HepG2 (cell line): ENCODE data around the gene PIGL. TPM values are rescaled to one million over a fixed set of nuclear protein-coding genes. Genes with fewer than 3 reads are reported as not detected.

ENCODE experiments used
- ARID5B ChIP-seq: IDR thresholded peaks from 2 replicates; pipeline ENCODE4 v1.4.0; 2020; ENCODE audit warnings: mild to moderate bottlenecking, missing genetic modification reagents
- DPF2 ChIP-seq: sonication (generic); formaldehyde crosslinking; IDR thresholded peaks from 2 replicates; pipeline ENCODE4 v1.4.0; 2020; ENCODE audit warnings: mild to moderate bottlenecking, low read depth, missing genetic modification reagents, borderline replicate concordance
- ELF3 ChIP-seq: IDR thresholded peaks from 2 replicates; pipeline ENCODE4 v1.6.1; 2016; ENCODE audit warnings: missing genetic modification reagents, missing compliant biosample characterization
- ESRRA ChIP-seq: sonication (generic); formaldehyde crosslinking; IDR thresholded peaks from 2 replicates; pipeline ENCODE4 v1.5.1; 2020; ENCODE audit warnings: mild to moderate bottlenecking, low read depth, missing genetic modification reagents
- FUBP1 ChIP-seq: sonication (generic); formaldehyde crosslinking; IDR thresholded peaks from 2 replicates; pipeline ENCODE4 v1.5.1; 2020; ENCODE audit warnings: missing genetic modification reagents, mild to moderate bottlenecking, borderline replicate concordance
- HCFC1 ChIP-seq: fragments of 150-350 bp; IDR thresholded peaks from 2 replicates; pipeline ENCODE4 v1.6.1; 2014; ENCODE audit warnings: low read depth, low read length
- HMGA1 ChIP-seq: sonication (generic); formaldehyde crosslinking; conservative IDR thresholded peaks from 2 replicates; pipeline ENCODE4 v1.4.0; 2020; ENCODE audit warnings: missing genetic modification reagents
- IKZF1 ChIP-seq: fragments of 450-650 bp; IDR thresholded peaks from 2 replicates; pipeline ENCODE4 v1.7.1; 2016
- IRF2 ChIP-seq: IDR thresholded peaks from 2 replicates; pipeline ENCODE4 v1.6.1; 2018; ENCODE audit warnings: missing genetic modification reagents, missing compliant biosample characterization
- KDM5A ChIP-seq: fragments of 200-600 bp; sonication (generic); IDR thresholded peaks from 2 replicates; pipeline ENCODE4 v1.7.0; 2018; ENCODE audit warnings: antibody characterized with exemption, mild to moderate bottlenecking, low read length, borderline replicate concordance
- NFRKB ChIP-seq: fragments of 450-650 bp; IDR thresholded peaks from 2 replicates; pipeline ENCODE4 v1.6.1; 2017
- PAX8 ChIP-seq: sonication (generic); formaldehyde crosslinking; IDR thresholded peaks from 2 replicates; pipeline ENCODE4 v1.8.0; 2022; ENCODE audit warnings: mild to moderate bottlenecking, missing genetic modification reagents, borderline replicate concordance
- PHF5A ChIP-seq: IDR thresholded peaks from one replicate; pipeline ENCODE4 v1.6.1; 2018; ENCODE audit warnings: low read depth, missing genetic modification reagents; ENCODE audit not compliant: unreplicated experiment
- RORA ChIP-seq: sonication (generic); formaldehyde crosslinking; IDR thresholded peaks from 2 replicates; pipeline ENCODE4 v1.5.0; 2020; ENCODE audit warnings: mild to moderate bottlenecking, missing genetic modification reagents, moderate library complexity
- SMC3 ChIP-seq: IDR thresholded peaks from 2 replicates; pipeline ENCODE4 v1.6.1; 2011; ENCODE audit warnings: low read length, improper control_type of control experiment
- ZBTB39 ChIP-seq: sonication (generic); formaldehyde crosslinking; IDR thresholded peaks from 2 replicates; pipeline ENCODE4 v1.5.0; 2020; ENCODE audit warnings: missing genetic modification reagents
- ZBTB7A ChIP-seq: sonication (generic); formaldehyde crosslinking; IDR thresholded peaks from 2 replicates; pipeline ENCODE4 v1.8.0; 2022; ENCODE audit warnings: mild to moderate bottlenecking, missing genetic modification reagents
- ZNF101 ChIP-seq: sonication (generic); formaldehyde crosslinking; IDR thresholded peaks from 2 replicates; pipeline ENCODE4 v1.4.0; 2020; ENCODE audit warnings: mild to moderate bottlenecking, low read depth, missing genetic modification reagents, borderline replicate concordance
- ZNF207 ChIP-seq: fragments of 450-650 bp; IDR thresholded peaks from 2 replicates; pipeline ENCODE4 v1.6.1; 2016; ENCODE audit warnings: antibody characterized with exemption, borderline replicate concordance
- ZNF30 ChIP-seq: sonication (generic); formaldehyde crosslinking; IDR thresholded peaks from 2 replicates; pipeline ENCODE4 v1.5.0; 2020; ENCODE audit warnings: mild to moderate bottlenecking, missing genetic modification reagents
- ZNF552 ChIP-seq: sonication (generic); formaldehyde crosslinking; IDR thresholded peaks from 2 replicates; pipeline ENCODE4 v1.9.0; 2022; ENCODE audit warnings: missing genetic modification reagents, mild to moderate bottlenecking, borderline replicate concordance
- ZNF639 ChIP-seq: conservative IDR thresholded peaks from 2 replicates; pipeline ENCODE4 v1.6.1; 2018; ENCODE audit warnings: missing genetic modification reagents
- polyA plus RNA-seq, 8 experiments: library from polyadenylated mRNA; depleted of rRNA in 3 of 8; stranded (reverse) in 7 of 8; unstranded in 1 of 8; fragments of >200 nt; fragmentation: Illumina TruSeq in 4 of 8; extraction: Trizol in 4 of 8; gene quantifications; 2 replicates each; pipeline versions ENCODE4 v1.2.1 to v1.2.3, GENCODE V29; 2011 to 2016; ENCODE audit warnings: low read depth in 4 of 8, missing spikeins in 1 of 8, mixed read lengths in 1 of 8; ENCODE audit not compliant: insufficient read depth in 1 of 8
- total RNA-seq, 5 experiments: library from RNA; depleted of rRNA; stranded (reverse); fragments of >200 nt; fragmentation: Illumina TruSeq; extraction: Trizol; gene quantifications; 2 replicates each; pipeline ENCODE4 v1.2.3, GENCODE V29; 2016; ENCODE audit warnings: low read depth in 1 of 5

The PIGL gene
- total and polyA plus RNA-seq, 2 of the 13 experiments (the other 11 are each of a cell fraction or from before 2014, with no cell fraction given): 28.5 to 63.8 TPM

GRCh38 chr17:16217002-16217635, at the start of gene PIGL (continued):
- TF ChIP-seq ZBTB39: no peak
- TF ChIP-seq ELF3 (CRISPR knock-in tag): peak; percentile 89
- no peak for TF ChIP-seq HMGA1 (CRISPR knock-in tag)
- no peak; the same call in 1 of the 2 replicates for TF ChIP-seq DPF2 (CRISPR knock-in tag)
- peak; percentile 63; the same call in 1 of the 2 replicates for TF ChIP-seq ESRRA (CRISPR knock-in tag)
- TF ChIP-seq ZNF552 (CRISPR knock-in tag): peak; percentile 77; the same call in 1 of the 2 replicates
- peak; percentile 68 for TF ChIP-seq ARID5B (CRISPR knock-in tag)
- TF ChIP-seq RORA (CRISPR knock-in tag): 0 out of 2 replicates have a peak, but pooled peaks have one; percentile 27
- TF ChIP-seq FUBP1: no peak
- TF ChIP-seq ZNF207: no peak
- peak; percentile 91 for TF ChIP-seq PHF5A
- TF ChIP-seq IRF2 (CRISPR knock-in tag): peak; percentile 97
- TF ChIP-seq PAX8 (CRISPR knock-in tag): 0 out of 2 replicates have a peak, but pooled peaks have one; percentile 19
- peak; percentile 72 for TF ChIP-seq ZNF639 (CRISPR knock-in tag)
- no peak for TF ChIP-seq NFRKB
- TF ChIP-seq SMC3: no peak
- 0 out of 2 replicates have a peak, but pooled peaks have one; percentile 46 for TF ChIP-seq ZBTB7A (CRISPR knock-in tag)
- no peak for TF ChIP-seq IKZF1
- peak; percentile 99 for TF ChIP-seq KDM5A
- no peak for TF ChIP-seq ZNF30 (CRISPR knock-in tag)
- no peak for TF ChIP-seq ZNF101
- peak; percentile 74 for TF ChIP-seq HCFC1
